Esophagus mucosa (tissue), 1 donor: Measurements from ENCODE around the gene THEM5. TPM values are rescaled to one million over a fixed set of nuclear protein-coding genes. Genes with fewer than 3 reads are reported as not detected.

Source experiments
- ATAC-seq: fragments of 200-7000 bp; cut with Tn5 transposase; one replicate; pipeline ENCODE4 v1.9.1; 2020
- total RNA-seq: library from RNA; stranded (reverse); gene quantifications from one replicate; pipeline ENCODE4 v1.2.4, GENCODE V29; 2023
- donor health status: DM: yes; HTN: yes; CAD: no.

THEM5 gene
- total RNA-seq, 1 donor from 2014 or later = 0.32 TPM

DNA sequence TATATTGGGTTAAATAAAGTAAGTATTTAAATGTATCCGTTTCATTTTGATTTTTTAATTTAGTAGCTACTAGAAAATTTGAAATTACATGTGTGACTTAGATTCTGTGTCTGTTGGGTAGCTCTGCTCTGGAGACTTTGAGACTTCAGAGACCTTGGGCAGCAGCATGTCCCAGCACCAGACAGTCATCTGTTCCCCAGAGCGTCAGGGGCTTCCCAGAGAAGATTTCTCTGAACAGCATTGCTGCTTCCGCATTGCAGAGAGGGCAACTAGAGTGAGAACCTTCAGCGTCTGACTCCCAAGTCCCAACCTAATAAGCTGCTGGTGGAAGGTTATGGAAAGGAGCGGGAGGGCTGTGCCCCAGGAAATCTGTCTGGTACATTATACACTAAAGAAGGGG lies 54.9 kb downstream of the THEM5 start:
- no peak for ATAC-seq

Other genes with a start within 250 kb of the THEM5 start
- gene SNX27, start 241.7 kb downstream of the THEM5 start, total RNA-seq = 16.4 TPM
- not detected for gene CELF3, start 136.9 kb downstream of the THEM5 start, total RNA-seq
- gene RIIAD1, start 132.2 kb downstream of the THEM5 start, total RNA-seq = not detected
- gene MRPL9, start 90.2 kb downstream of the THEM5 start, total RNA-seq = 72.0 TPM
- gene TDRKH, start 63.2 kb downstream of the THEM5 start, total RNA-seq = 2.2 TPM
- gene LINGO4, start 48.3 kb downstream of the THEM5 start, total RNA-seq = not detected
- gene RORC, start 21.9 kb downstream of the THEM5 start, total RNA-seq = 1.2 TPM
- 0.24 TPM for gene C2CD4D, start 13.9 kb downstream of the THEM5 start, total RNA-seq
- gene THEM4, start 55.8 kb upstream of the THEM5 start, total RNA-seq = 4.8 TPM
- gene S100A10, start 140.1 kb upstream of the THEM5 start, total RNA-seq = 1,355 TPM
- 2,220 TPM for gene S100A11, start 183.3 kb upstream of the THEM5 start, total RNA-seq
- not detected for gene TCHHL1, start 235.4 kb upstream of the THEM5 start, total RNA-seq